ENCODE data around the gene GGCT.
"Not testable (repeated sequence)": the region's sequence is repeated elsewhere in the genome, so short reads cannot be mapped to it uniquely, and the experiment has no call there.

The GGCT gene

DNA sequence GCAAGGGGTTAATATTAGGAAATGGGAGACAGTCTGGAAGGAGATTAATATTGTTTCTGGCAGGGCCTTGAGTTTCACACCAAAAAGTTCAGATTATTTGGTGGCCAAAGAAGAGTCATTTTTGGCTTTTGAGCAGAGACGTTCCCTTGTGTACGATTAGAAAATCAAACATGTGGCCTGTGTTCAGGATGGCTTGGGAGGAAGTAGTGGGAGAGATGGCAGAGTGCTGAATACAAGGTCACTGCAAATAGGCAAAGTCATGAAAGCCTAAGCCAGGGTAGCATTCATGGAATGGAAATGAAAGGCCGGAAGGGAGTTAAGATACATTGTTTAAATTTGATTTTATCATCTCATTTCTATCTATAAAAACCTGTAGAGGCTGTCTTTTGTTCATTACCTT is 9.5 kb upstream of the GGCT start:
- no peak for TF ChIP-seq POLR2AphosphoS5 (IDR thresholded peaks at IDR 0.05; ENCODE audit: low read depth, low read length)
- no peak for TF ChIP-seq POLR2A (IDR thresholded peaks at IDR 0.05; ENCODE audit: low read depth, low read length)
- TF ChIP-seq TAF1 (IDR thresholded peaks at IDR 0.05; ENCODE audit: borderline replicate concordance, low read depth, low read length), result no peak
- no peak for FAIRE-seq
- no peak for DNase-seq (ENCODE audit: insufficient read length)

DNA sequence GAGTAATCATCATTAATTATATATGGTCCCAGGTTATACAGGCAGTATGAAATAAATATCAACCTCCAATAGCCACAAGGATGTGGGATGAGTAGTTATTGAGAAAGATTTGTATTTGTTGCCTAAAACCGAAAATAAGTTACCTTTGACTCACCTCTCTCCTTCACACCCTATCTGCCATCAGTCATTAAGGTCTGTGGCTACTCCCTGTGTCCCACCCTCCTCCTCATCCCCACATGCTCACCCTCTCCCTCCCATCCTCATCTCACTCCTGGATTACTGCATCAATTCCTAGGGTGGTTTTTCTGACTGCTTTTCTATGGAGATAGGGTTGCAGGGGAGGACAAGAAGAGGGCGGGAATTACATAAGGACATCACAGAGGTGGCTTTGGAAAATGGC is 9.1 kb upstream of the GGCT start:
- no peak for TF ChIP-seq POLR2A (IDR thresholded peaks at IDR 0.05; ENCODE audit: low read depth, low read length)
- no peak for TF ChIP-seq POLR2AphosphoS5 (IDR thresholded peaks at IDR 0.05; ENCODE audit: low read depth, low read length)
- no peak for TF ChIP-seq TAF1 (IDR thresholded peaks at IDR 0.05; ENCODE audit: borderline replicate concordance, low read depth, low read length)
- FAIRE-seq, result no peak
- no peak for DNase-seq (ENCODE audit: insufficient read length)

DNA sequence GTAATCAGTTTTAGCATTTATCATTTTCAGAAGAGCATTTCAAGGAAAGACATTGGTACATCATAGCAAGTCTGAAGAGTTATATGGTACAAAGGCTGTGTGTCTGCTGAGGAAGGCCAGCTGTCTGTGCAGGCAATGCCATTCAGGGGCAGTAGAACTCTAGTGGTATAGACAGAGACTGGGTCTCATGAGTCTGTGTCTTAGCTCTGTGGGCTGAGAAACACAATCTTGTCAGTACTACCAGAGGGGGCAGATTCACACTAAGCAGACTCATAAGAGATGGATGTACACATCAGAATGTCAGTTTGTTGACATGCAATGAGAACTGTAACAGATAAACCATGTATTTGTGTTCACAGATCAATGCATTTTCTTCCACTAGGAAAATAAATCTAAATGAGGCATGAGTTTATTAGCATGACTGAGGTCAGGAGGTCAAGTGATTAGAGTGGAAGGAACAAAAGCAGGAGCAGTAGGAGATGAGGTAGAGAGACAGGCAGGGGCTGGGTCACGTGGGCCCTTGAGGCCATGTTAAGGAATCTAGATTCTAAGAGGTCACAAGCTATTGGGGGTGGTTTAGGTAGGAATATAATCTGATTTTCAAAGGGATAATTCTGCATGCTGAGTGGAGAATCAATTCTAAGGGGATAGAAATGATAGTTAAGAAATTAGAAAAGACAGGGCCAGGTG is 7.5 kb upstream of the GGCT start:
- no peak for TF ChIP-seq TAF1 (IDR thresholded peaks at IDR 0.05; ENCODE audit: borderline replicate concordance, low read depth, low read length)
- no peak for TF ChIP-seq POLR2AphosphoS5 (IDR thresholded peaks at IDR 0.05; ENCODE audit: low read depth, low read length)
- no peak for TF ChIP-seq POLR2A (IDR thresholded peaks at IDR 0.05; ENCODE audit: low read depth, low read length)
- DNase-seq (ENCODE audit: insufficient read length), result no peak
- no peak for FAIRE-seq

GRCh38 chr7:30511494-30511893 is 6.9 kb upstream of the GGCT start:
- TF ChIP-seq POLR2A (IDR thresholded peaks at IDR 0.05; ENCODE audit: low read depth, low read length) (no peak), POLR2AphosphoS5 (IDR thresholded peaks at IDR 0.05; ENCODE audit: low read depth, low read length) (no peak), TAF1 (IDR thresholded peaks at IDR 0.05; ENCODE audit: borderline replicate concordance, low read depth, low read length) (no peak)
- FAIRE-seq, result no peak

DNA sequence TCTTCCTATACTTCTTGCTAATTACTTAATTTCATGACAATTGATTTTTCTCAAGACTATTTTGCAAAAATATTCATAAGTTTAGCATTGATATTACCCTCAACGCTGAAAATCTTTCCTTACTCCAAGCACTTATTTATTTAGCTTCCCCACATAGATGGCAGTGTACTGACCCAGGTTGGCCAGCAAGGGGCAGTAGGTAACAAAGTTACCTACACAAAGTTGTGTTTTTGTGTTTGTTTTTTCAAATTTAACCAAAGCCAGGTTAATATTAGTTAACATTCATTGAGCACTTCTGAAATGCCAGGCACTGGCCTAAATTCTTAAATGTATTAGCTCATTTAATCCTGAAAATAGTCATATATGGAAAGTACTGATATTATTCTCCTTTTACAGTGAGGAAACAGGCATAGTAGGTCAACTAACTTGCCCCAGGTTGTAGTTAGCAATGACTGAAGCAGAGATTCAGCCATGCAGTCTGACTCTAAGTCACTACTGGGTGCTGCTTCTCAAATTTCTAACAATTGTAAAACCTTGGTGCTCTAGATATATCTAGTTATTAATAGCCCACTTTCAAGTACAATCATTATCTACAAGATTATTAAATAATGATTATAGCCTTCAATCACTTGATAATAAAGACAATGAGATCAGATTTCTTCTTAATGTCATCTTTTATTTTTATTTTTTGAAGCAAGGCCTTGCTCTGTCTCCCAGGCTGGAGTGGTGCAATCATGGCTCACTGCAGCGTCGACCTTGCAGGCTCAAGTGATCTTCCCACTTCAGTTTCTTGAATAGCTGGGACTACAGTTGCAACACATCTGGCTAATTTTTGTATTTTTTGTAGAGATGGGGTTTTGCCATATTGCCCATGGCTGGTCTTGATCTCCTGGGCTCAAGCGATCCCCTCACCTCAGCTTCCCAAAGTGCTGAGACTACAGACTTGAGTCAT is 5.8 kb upstream of the GGCT start:
- peak; percentile 76 for FAIRE-seq
- TF ChIP-seq POLR2A (IDR thresholded peaks at IDR 0.05; ENCODE audit: low read depth, low read length), result no peak
- no peak for TF ChIP-seq TAF1 (IDR thresholded peaks at IDR 0.05; ENCODE audit: borderline replicate concordance, low read depth, low read length)
- no peak for TF ChIP-seq POLR2AphosphoS5 (IDR thresholded peaks at IDR 0.05; ENCODE audit: low read depth, low read length)
- DNase-seq (ENCODE audit: insufficient read length), result no peak

More at GRCh38 chr7:30511494-30511893, 6.9 kb upstream of the GGCT start:
- no peak for DNase-seq (ENCODE audit: insufficient read length)

DNA sequence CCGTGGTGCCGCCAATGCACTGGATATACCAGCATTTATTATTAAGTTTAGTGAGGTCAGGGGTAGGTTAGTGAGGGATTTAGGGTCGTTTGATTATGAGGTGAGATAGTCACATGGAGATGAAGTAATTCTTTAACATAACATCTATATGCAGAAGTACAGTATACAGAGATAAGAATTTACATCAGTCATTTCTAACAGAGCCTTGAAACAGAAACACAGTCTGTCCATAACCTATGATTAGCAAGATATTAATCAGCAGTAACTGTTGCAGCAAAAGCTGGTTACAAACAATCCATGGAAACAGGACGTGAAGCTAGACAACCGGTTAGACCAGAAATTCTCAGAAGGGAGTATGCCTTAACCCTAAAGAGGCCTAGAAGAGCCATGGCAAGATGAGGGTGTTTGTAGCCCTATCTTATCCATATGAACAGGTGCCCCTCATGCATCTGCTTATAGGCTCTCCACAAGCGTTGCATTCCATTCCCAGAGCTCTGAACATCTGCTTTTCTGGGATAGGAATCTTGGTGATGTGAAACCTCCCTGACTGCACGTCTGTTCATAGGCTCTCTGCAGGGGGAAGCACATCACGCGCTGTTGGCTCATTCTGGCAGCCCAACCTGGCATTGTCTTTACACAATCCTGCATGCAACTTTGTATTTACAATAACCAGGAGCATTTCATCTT is 4.7 kb upstream of the GGCT start:
- not testable (repeated sequence) for FAIRE-seq; DNase-seq (ENCODE audit: insufficient read length)

GRCh38 chr7:30507346-30507900 is 2.8 kb upstream of the GGCT start:
- FAIRE-seq; DNase-seq (ENCODE audit: insufficient read length): not testable (repeated sequence)

DNA sequence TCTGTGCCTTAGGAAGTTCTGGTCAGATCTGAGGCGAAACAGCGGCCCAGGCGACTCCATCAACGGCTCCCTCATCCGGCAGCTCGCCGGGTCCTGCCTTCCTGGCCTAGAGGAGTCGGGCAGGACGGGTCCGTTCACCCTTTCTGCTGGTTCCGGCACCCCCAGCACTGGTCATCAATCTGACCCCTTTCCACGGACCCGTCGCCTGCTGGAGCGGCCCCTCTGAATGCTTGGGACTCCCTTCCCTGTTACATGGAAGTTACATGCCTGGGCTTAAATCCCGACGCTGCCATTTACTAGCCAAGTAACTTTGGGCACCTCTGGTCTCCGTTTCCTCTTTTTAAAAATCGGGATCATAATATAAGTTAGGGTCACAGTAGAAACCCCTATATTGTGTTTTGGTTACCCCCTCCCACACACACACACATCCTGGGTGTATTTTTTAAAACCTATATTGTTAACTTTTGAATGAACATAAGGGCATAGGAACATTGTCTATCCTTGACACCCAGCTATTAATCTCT is 607 bp upstream of the GGCT start:
- DNase-seq (ENCODE audit: insufficient read length) (no peak), FAIRE-seq (no peak)

DNA sequence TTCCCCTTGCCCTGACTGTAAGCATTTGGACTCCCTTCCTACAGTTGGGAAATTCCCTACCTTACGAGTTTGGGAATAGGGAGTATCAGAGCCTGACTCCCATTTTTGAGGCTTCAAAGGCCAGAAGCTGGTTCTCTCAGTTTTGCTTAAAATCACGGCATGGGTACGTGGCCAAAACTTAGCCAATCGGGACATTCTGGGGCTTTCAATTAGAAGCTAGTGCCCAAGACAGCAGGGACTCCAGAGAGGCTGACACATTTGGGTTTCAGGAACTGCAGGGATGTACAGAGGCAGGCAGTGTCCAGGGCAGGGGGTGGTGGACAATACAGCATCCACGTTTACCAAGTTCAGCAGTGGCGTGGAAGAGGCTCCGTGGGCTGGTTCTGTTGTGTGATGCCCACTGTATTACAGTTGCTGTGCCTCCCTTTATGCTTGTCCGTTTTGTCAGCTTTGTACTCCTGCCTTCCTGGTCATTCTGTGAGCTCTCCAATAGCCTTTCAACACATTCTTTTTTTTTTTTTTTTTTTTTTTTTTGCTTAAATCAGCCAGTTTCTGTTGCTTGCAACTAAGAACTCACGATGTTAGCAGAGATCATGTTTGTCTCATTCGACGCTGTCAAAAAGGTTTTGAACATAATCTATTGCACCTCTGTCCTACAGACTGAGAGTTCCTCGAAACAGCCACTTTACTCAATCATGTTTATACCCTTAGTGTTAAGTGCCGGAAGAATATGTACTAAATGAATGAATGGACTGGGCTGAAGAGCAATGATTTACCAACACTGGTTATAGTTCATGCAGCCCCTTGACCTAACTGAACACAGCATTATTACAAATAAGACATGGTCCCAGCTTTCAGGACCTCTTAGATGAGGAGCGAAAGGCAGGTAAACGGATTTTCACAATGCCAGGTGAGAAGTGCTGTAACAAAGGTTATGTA is 1.1 kb downstream of the GGCT start:
- DNase-seq (ENCODE audit: insufficient read length), result no peak
- TF ChIP-seq POLR2AphosphoS5 (IDR thresholded peaks at IDR 0.05; ENCODE audit: low read depth, low read length), result no peak
- no peak for TF ChIP-seq TAF1 (IDR thresholded peaks at IDR 0.05; ENCODE audit: borderline replicate concordance, low read depth, low read length)
- no peak for TF ChIP-seq POLR2A (IDR thresholded peaks at IDR 0.05; ENCODE audit: low read depth, low read length)
- FAIRE-seq, result no peak

More for the DNA sequence above, 607 bp upstream of the GGCT start:
- TF ChIP-seq TAF1 (IDR thresholded peaks at IDR 0.05; ENCODE audit: borderline replicate concordance, low read depth, low read length), result no peak
- TF ChIP-seq POLR2AphosphoS5 (IDR thresholded peaks at IDR 0.05; ENCODE audit: low read depth, low read length), result no peak
- TF ChIP-seq POLR2A (IDR thresholded peaks at IDR 0.05; ENCODE audit: low read depth, low read length), result no peak

DNA sequence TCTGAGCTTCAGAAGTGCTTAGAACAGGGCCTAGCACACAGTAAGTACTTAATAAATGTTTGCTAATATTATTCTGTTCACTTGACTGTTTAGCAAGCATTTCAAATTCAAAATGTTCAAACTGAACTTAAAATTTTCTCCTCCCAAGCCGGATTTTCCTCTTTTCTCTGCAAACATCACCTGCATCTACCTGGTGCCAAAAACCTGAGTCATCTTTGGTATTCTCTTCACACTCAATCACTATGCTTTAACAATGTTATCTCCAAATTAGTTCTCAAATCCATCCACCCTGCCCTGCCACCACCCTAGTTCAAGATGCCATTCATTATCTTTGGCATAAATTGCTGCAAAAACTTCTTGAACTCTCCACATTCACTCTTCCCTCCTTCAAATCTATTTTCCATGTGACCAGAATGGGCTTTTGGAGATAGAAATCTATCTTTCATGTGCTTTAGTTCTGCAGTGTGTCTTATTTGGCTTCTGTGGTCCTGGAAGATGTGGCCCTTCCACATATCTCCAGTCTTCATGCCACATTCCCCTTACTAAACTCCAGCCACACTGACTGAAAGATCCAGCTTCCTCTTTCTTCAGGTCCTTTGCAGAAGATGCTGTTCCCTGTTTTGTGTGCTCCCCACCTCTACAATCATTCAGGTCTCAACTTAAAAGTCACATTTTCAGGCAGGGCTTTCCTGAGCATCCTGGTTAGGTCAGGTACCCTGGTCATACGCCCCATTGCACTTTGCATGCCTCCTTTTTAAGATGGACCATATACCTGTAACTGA is 2.0 kb downstream of the GGCT start:
- no peak for FAIRE-seq
- TF ChIP-seq POLR2A (IDR thresholded peaks at IDR 0.05; ENCODE audit: low read depth, low read length) (no peak), POLR2AphosphoS5 (IDR thresholded peaks at IDR 0.05; ENCODE audit: low read depth, low read length) (no peak), TAF1 (IDR thresholded peaks at IDR 0.05; ENCODE audit: borderline replicate concordance, low read depth, low read length) (no peak)
- DNase-seq (ENCODE audit: insufficient read length), result no peak

Data from GM12892 (cell line).